ENCODE measurements around the gene MCTP1.

- TF ChIP-seq CTCF (conservative IDR thresholded peaks at IDR 0.05) (no peak), ZFX (IDR thresholded peaks at IDR 0.05) (no peak)
Measured at GRCh38 chr5:94744906-94745305, 540.0 kb downstream of the MCTP1 start.
